Astrocyte (in vitro differentiated cells and primary cell): ENCODE results near the gene RBFOX2.

Experiments used
- EZH2 ChIP-seq: IDR thresholded peaks from 2 replicates; pipeline ENCODE4 v1.6.1; 2012; ENCODE audit warnings: mild to moderate bottlenecking, low read length, inconsistent platforms; ENCODE audit not compliant: insufficient read depth
- TF ChIP-seq, protein P1 (sequence below): IDR thresholded peaks from 2 replicates; pipeline ENCODE4 v1.5.1; 2011; ENCODE audit warnings: low read depth, mild to moderate bottlenecking, inconsistent platforms, low read length, moderate library complexity; ENCODE audit not compliant: insufficient read depth

DNA sequence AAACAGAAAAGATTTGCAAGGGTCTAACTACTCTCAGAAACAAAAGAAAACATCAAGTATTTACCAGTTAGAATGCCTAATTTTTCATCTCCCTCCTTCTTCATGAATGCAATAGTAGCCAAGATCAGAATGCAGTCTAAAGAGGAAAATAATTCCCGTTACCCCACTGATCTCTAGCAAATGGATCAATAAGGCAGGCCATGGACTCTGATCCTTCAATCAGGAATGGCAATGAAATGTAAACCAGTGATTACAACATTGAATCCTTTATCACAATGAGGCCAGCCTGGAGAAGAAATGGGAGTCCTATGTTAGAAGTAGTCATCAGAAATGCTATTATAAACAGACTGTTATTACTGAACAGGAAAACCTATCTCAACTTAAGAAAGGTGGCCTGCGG is 204.4 kb downstream of the RBFOX2 start:
- TF ChIP-seq, protein P1, sequence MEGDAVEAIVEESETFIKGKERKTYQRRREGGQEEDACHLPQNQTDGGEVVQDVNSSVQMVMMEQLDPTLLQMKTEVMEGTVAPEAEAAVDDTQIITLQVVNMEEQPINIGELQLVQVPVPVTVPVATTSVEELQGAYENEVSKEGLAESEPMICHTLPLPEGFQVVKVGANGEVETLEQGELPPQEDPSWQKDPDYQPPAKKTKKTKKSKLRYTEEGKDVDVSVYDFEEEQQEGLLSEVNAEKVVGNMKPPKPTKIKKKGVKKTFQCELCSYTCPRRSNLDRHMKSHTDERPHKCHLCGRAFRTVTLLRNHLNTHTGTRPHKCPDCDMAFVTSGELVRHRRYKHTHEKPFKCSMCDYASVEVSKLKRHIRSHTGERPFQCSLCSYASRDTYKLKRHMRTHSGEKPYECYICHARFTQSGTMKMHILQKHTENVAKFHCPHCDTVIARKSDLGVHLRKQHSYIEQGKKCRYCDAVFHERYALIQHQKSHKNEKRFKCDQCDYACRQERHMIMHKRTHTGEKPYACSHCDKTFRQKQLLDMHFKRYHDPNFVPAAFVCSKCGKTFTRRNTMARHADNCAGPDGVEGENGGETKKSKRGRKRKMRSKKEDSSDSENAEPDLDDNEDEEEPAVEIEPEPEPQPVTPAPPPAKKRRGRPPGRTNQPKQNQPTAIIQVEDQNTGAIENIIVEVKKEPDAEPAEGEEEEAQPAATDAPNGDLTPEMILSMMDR: no peak
- TF ChIP-seq EZH2: no peak
